ENCODE measurements around the gene IFNL2. TPM values are rescaled to one million over a fixed set of nuclear protein-coding genes. Genes with fewer than 3 reads are reported as not detected.
A peak's percentile ranks its signal among the peaks of the same experiment; 100 is the strongest.
"Not testable (repeated sequence)": the region's sequence is repeated elsewhere in the genome, so short reads cannot be mapped to it uniquely, and the experiment has no call there.

IFNL2 gene
- total RNA-seq, 1 experiment from 2014 or later = not detected

GRCh38 chr19:39251081-39251480 lies 17.1 kb upstream of the IFNL2 start:
- DNase-seq (ENCODE audit: low read depth) = no peak
- in situ Hi-C loops (cut with HindIII; ENCODE audit: low pct_unique_long_range_greater_than_20kb, low sequenced_read_pairs) = no loop called here

GRCh38 chr19:39251846-39252245 lies 16.4 kb upstream of the IFNL2 start:
- no peak for DNase-seq (ENCODE audit: low read depth)
- in situ Hi-C loops (cut with HindIII; ENCODE audit: low pct_unique_long_range_greater_than_20kb, low sequenced_read_pairs) = no loop called here

DNA sequence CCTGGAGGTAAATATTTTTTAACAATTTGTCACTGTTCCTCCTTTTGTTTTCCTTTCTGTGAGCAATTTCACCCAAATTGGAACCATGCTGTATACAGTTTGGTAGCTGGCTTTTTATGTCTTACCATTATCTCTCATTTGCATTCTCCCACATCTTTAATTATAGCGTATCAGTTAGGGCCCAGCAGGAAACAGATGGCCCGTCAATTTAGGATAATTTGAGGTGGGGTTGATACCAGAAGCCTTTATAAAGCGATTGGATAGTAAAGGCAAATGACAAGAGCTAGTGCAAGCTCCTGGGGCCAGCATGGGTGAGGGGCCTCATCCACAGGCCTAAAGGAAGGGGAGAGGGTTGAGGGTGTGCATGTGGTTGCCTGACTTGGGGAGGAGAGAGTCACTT lies 15.7 kb upstream of the IFNL2 start:
- in situ Hi-C loops (cut with HindIII; ENCODE audit: low pct_unique_long_range_greater_than_20kb, low sequenced_read_pairs) = no loop called here
- no peak for DNase-seq (ENCODE audit: low read depth)

GRCh38 chr19:39253374-39254149 lies 14.6 kb upstream of the IFNL2 start:
- DNase-seq (ENCODE audit: low read depth) = no peak
- in situ Hi-C loops (cut with HindIII; ENCODE audit: low pct_unique_long_range_greater_than_20kb, low sequenced_read_pairs) = no loop called here

DNA sequence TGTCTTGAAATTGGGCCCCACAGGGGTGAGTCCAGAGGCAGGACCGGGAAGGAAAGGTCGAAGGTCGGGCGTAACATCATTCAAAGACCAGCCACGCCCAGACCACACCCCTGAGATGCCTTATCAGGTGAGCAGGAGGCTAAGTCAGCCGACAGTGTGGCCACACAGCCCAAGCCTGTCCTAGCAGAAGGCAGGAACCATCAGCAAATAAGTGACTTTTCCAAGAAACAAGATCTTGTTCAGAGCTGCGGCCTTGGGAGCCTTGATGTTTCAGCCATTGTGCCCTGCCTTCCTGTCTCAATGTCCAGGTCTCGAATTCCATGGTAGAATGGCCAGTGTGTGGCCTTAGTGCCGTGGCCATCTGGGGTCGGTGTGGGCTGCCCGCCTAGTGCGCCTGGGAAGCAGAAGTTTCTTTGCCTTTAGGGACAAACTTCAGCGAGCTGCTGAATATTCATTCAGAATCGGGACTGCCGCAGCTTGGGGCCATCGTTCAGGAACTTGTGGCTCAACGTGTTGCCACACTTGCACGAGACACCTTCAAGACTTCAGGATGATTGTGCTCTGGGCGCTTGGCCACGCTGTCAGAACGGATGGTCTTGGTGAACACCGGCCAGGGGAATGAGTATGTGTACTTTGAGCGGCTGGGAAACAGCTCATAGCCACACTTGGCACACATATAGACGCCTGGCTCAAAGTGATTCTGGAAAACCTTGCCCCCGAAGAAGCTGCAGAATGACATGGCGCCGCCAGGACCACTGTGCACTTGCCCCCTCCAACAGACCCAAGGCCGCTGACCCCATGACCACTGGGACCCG lies 13.5 kb upstream of the IFNL2 start:
- DNase-seq (ENCODE audit: low read depth) = no peak
- in situ Hi-C loops (cut with HindIII; ENCODE audit: low pct_unique_long_range_greater_than_20kb, low sequenced_read_pairs) = no loop called here

DNA sequence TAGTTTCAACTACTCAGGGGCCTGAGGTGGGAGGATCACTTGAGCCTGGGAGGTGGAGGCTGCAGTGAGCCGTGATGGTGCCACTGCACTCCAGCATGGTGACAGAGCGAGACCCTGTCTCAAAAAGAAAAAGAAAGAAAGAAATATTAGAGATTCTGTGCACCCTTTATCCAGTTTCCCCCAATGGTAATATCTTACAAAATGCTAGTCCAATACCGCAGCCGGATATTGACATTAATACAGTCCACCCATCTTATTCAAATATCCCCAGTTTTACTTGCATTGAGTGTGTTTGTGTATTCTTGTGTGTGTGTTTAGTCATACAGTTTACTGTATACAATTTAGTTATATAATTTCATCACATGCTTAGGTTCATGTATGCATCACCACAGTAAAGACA lies 11.0 kb upstream of the IFNL2 start:
- no peak for DNase-seq (ENCODE audit: low read depth)
- in situ Hi-C loops (cut with HindIII; ENCODE audit: low pct_unique_long_range_greater_than_20kb, low sequenced_read_pairs) = no loop called here

DNA sequence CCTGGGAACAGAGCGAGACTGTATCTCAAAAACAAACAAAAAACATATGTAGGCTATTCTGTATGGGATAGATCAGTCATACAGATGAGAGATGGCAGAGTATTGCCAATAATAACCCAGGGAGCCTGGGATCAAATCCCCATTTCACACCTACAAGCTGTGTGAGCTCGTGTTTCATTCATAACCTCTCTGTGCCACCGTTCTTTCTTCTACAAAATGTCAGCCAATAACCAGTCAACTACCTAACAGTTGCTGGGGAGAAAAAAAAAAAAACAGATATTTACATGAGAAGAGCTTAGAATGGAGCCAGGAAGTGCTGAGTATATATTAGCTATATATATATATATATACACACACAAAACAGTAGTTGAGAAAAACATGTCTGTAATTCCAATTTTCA lies 6.5 kb upstream of the IFNL2 start:
- in situ Hi-C loops (cut with HindIII; ENCODE audit: low pct_unique_long_range_greater_than_20kb, low sequenced_read_pairs) = no loop called here

GRCh38 chr19:39262496-39262895 lies 5.7 kb upstream of the IFNL2 start:
- no peak for DNase-seq (ENCODE audit: low read depth)
- in situ Hi-C loops (cut with HindIII; ENCODE audit: low pct_unique_long_range_greater_than_20kb, low sequenced_read_pairs) = no loop called here

More for the DNA sequence above, 6.5 kb upstream of the IFNL2 start:
- no peak for DNase-seq (ENCODE audit: low read depth)

GRCh38 chr19:39263912-39264305 lies 4.3 kb upstream of the IFNL2 start:
- no peak for DNase-seq (ENCODE audit: low read depth)
- in situ Hi-C loops (cut with HindIII; ENCODE audit: low pct_unique_long_range_greater_than_20kb, low sequenced_read_pairs) = no loop called here

GRCh38 chr19:39264306-39265290 lies 3.6 kb upstream of the IFNL2 start:
- in situ Hi-C loops (cut with HindIII; ENCODE audit: low pct_unique_long_range_greater_than_20kb, low sequenced_read_pairs) = no loop called here
- DNase-seq (ENCODE audit: low read depth) = no peak

DNA sequence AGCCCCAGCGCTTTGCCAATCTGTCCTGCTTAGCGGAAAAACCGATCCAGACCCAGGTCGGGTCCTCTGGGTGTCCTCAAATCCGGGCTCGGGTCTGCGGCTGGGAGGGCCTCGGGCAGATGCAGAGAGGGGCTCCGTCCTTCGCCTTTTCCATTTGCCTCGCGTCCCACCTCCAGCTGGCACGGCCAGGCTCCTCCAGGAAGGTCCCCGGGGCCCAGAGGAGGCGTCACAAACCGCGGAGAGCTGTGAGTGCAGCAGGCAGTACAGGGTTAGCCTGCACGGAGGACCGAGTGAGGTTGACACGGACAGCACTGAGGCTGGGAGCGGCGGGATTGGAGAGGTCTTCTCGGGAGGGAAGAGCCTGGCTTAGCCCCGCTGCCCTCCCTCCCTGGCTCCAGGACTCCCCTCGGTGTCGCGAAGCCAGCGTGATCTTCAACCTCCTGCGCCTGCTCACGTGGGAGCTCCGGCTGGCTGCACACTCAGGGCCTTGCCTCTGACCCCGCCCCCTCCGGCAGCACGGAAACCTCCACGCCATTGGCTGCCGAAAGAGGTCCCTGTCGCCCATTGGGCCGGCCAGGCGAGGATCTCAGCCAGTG lies 2.8 kb upstream of the IFNL2 start:
- in situ Hi-C loops (cut with HindIII; ENCODE audit: low pct_unique_long_range_greater_than_20kb, low sequenced_read_pairs) = no loop called here
- DNase-seq (ENCODE audit: low read depth) = no peak

DNA sequence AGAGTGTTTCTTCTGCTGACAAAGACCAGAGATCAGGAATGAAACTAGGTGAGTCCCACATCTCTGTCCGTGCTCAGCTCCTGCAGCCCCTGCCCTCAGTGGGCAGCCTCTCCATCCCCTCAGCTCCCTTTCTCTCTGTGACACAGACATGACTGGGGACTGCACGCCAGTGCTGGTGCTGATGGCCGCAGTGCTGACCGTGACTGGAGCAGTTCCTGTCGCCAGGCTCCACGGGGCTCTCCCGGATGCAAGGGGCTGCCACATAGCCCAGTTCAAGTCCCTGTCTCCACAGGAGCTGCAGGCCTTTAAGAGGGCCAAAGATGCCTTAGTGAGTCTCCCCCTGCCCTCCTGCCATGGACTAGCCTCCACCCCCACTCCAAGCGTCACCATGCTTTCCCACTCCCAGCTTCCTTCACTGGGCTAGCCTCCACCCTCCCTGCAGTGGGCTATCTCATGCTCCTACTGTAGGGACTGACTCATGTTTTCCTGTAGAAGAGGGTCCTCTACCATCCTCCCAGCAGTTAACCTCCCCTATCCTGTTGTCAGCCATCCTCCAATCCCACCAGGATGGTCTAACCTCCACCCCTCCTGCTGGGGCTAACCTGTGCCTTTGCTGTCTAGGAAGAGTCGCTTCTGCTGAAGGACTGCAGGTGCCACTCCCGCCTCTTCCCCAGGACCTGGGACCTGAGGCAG lies 481 bp downstream of the IFNL2 start:
- DNase-seq (ENCODE audit: low read depth); in situ Hi-C loops (cut with HindIII; ENCODE audit: low pct_unique_long_range_greater_than_20kb, low sequenced_read_pairs): not testable (repeated sequence)

DNA sequence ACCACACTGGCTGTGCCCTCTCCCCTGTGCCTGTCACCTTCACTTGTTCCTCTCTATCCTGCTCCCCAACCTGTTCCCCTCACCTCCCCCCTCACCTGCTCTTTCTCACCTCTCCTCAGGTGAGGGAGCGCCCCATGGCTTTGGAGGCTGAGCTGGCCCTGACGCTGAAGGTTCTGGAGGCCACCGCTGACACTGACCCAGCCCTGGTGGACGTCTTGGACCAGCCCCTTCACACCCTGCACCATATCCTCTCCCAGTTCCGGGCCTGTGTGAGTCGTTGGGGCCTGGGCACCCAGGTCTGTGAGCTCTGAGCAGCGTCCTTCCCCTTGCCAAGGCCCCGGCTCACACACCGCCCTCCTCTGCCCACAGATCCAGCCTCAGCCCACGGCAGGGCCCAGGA lies 1.2 kb downstream of the IFNL2 start:
- DNase-seq (ENCODE audit: low read depth); in situ Hi-C loops (cut with HindIII; ENCODE audit: low pct_unique_long_range_greater_than_20kb, low sequenced_read_pairs): not testable (repeated sequence)

GRCh38 chr19:39270036-39270871 lies 2.1 kb downstream of the IFNL2 start:
- in situ Hi-C loops (cut with HindIII; ENCODE audit: low pct_unique_long_range_greater_than_20kb, low sequenced_read_pairs) = no loop called here
- peak; percentile 15 for DNase-seq (ENCODE audit: low read depth)

DNA sequence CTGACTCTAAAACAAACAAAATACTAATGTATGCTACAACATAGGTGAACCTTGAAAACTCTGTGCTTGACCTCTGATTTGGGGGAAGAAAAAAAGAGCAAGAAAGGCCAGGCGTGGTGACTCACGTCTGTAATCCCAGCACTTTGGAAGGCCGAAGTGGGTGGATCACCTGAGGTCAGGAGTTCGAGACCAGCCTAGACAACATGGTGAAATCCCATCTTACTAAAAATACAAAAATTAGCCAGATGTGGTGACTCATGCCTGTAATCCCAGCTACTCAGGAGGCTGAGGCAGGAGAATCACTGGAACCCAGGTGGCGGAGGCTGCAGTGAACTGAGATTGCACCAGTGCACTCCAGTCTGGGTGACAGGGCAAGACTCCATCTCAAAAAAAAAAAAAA lies 5.7 kb downstream of the IFNL2 start:
- in situ Hi-C loops (cut with HindIII; ENCODE audit: low pct_unique_long_range_greater_than_20kb, low sequenced_read_pairs) = not testable (repeated sequence)

DNA sequence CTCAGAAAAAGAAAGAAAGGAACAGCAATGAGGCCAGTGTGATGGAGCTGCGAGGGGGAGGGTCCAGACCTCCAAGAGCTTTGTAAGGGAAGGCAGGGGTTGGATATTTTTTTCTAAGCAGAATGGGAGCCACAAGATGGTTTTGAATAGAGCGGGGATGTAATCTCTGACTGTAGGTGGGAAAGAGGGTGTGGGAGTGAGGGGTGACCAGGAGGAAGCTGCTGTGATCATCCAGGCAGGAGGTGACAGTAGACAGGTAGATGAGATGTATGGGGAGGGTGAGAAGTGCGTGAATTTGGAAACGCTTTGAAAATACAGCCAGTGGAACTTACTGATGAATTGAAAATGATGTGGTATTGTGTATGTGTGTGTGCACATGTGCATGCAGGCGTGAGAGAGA lies 7.4 kb downstream of the IFNL2 start:
- in situ Hi-C loops (cut with HindIII; ENCODE audit: low pct_unique_long_range_greater_than_20kb, low sequenced_read_pairs) = no loop called here
- no peak for DNase-seq (ENCODE audit: low read depth)

More for the DNA sequence above, 5.7 kb downstream of the IFNL2 start:
- DNase-seq (ENCODE audit: low read depth) = peak; percentile 19

- DNase-seq (ENCODE audit: low read depth) = no peak
- in situ Hi-C loops (cut with HindIII; ENCODE audit: low pct_unique_long_range_greater_than_20kb, low sequenced_read_pairs) = no loop called here
Measured at GRCh38 chr19:39276740-39277139, 8.5 kb downstream of the IFNL2 start.
